CD4-positive, alpha-beta T cell (primary cell): ENCODE data around the gene MGAT5. TPM values are rescaled to one million over a fixed set of nuclear protein-coding genes. Genes with fewer than 3 reads are reported as not detected.

Experiments
- ATAC-seq: fragments of 200-7000 bp; cut with Tn5 transposase; one replicate; pipeline ENCODE4 v1.10.0; 2022; ENCODE audit warnings: mild to moderate bottlenecking; ENCODE audit not compliant: poor library complexity
- CTCF ChIA-PET: fragments of 350-600 bp; sonication (Branson Sonifier 250); formaldehyde crosslinking; loops from one replicate; lab custom pipeline; 2021; ENCODE audit warnings: antibody characterized with exemption, inconsistent platforms; lab: Charles Lee
- POLR2A ChIA-PET: fragments of 350-600 bp; sonication (Branson Sonifier 250); formaldehyde crosslinking; loops from one replicate; lab custom pipeline; 2021; ENCODE audit warnings: antibody characterized with exemption, inconsistent platforms; lab: Charles Lee
- DNase-seq, 14 experiments: peaks; one replicate each; pipeline ENCODE4 v3.0.0-alpha.2; 2013 to 2020; ENCODE audit warnings: mixed read lengths in 2 of 14
- H3K27ac ChIP-seq, 2 donors: one replicate each; pipeline versions ENCODE4 v1.5.1 to v1.7.0; 2013; ENCODE audit warnings: low read length in 2 of 2, low read depth in 1 of 2, mild to moderate bottlenecking in 1 of 2
- H3K27me3 ChIP-seq, 2 experiments: 1 replicate in 1 of 2; 2 replicates in 1 of 2; pipeline versions ENCODE4 v1.6.1 to v1.7.0; 2013; ENCODE audit warnings: low read length in 2 of 2, control low read depth in 1 of 2, mild to moderate bottlenecking in 1 of 2, moderate library complexity in 1 of 2; ENCODE audit not compliant: insufficient read depth in 2 of 2, control insufficient read depth in 1 of 2
- H3K36me3 ChIP-seq: one replicate; pipeline ENCODE4 v1.6.1; 2013; ENCODE audit warnings: low read length, control low read depth; ENCODE audit not compliant: insufficient read depth
- H3K4me1 ChIP-seq: one replicate; pipeline ENCODE4 v1.6.1; 2013; ENCODE audit warnings: low read length, control low read depth; ENCODE audit not compliant: insufficient read depth
- H3K4me3 ChIP-seq: one replicate; pipeline ENCODE4 v1.5.1; 2013; ENCODE audit warnings: mild to moderate bottlenecking, low read length, moderate library complexity
- H3K9me3 ChIP-seq, 2 experiments: 1 replicate in 1 of 2; 2 replicates in 1 of 2; pipeline versions ENCODE4 v1.6.1 to v1.7.0; 2013; ENCODE audit warnings: low read length in 2 of 2, mild to moderate bottlenecking in 2 of 2, control low read depth in 1 of 2, moderate library complexity in 1 of 2; ENCODE audit not compliant: control insufficient read depth in 1 of 2, insufficient read depth in 1 of 2
- H3K27ac Mint-ChIP-seq: one replicate; pipeline ENCODE4 v1.8.0; 2020; ENCODE audit warnings: mixed read lengths
- H3K27me3 Mint-ChIP-seq: one replicate; pipeline ENCODE4 v1.8.0; 2021; ENCODE audit warnings: mixed read lengths
- H3K36me3 Mint-ChIP-seq: one replicate; pipeline ENCODE4 v1.8.0; 2021; ENCODE audit warnings: low read depth, mixed read lengths
- H3K4me1 Mint-ChIP-seq: one replicate; pipeline ENCODE4 v1.8.0; 2021; ENCODE audit warnings: low read depth, mixed read lengths
- H3K4me3 Mint-ChIP-seq: one replicate; pipeline ENCODE4 v1.8.0; 2020; ENCODE audit warnings: mild to moderate bottlenecking, mixed read lengths
- H3K9me3 Mint-ChIP-seq: one replicate; pipeline ENCODE4 v1.8.0; 2020; ENCODE audit warnings: mixed read lengths
- intact Hi-C, 2 experiments: fragments of 100-400 bp; cut with DNase I in 1 of 2; cut with micrococcal nuclease in 1 of 2; formaldehyde crosslinking; loops; one replicate each; pipeline versions ENCODE4 v1.15.1 to v1.9.0; 2023 to 2025; cut with DNase I, micrococcal nuclease
- total RNA-seq, 174 experiments: library from RNA in 2 of 174; stranded (reverse) in 2 of 174; gene quantifications; one replicate each; pipeline ENCODE4 v1.2.3 and lab custom pipeline; 2021 to 2026
- TF ChIP-seq, protein P1 (sequence below): fragments of 200-600 bp; IDR thresholded peaks from one replicate; pipeline ENCODE4 v1.8.0; 2022; ENCODE audit warnings: antibody characterized with exemption, mild to moderate bottlenecking

The MGAT5 gene
- total RNA-seq, 2 experiments from 2014 or later, result 77.5 to 77.8 TPM

DNA sequence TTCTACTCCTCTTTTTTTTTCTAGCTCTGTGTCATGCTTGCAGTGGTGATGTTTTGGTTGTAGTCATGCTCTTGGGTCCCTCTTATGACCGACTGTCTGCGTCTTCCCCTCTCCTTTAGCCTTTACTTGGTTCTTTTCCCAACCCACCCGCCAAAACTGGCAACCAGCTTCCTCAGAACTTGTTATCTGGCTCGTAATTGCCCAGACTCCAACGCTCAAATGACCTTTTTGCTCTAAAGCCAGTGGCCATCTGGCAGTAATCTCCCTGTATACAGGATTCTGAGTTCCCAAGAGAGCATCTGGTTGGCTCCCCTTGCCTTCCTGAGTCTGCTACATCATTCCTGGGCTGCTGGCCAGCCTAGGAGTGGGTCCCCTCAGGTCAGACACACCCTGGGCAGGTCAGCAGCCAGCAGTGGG lies 147.2 kb downstream of the MGAT5 start:
- Mint-ChIP-seq H3K9me3 (no peaks in the 10 kb centered on the region), H3K4me3 (no peak overlapping the region), H3K27ac (peak overlapping the region; percentile 18), H3K4me1 (peaks cover 8% of the 10 kb centered on the region), H3K36me3 (peaks cover 76% of the 10 kb centered on the region), H3K27me3 (no peaks in the 10 kb centered on the region)
- ChIA-PET POLR2A (no interaction called here), CTCF (no interaction called here)
- Histone ChIP-seq H3K27ac (no peak overlapping the region), H3K36me3 (peaks cover 48% of the 10 kb centered on the region), H3K4me1 (no peaks in the 10 kb centered on the region), H3K9me3 (no peaks in the 10 kb centered on the region), H3K4me3 (no peak overlapping the region), H3K27me3 (no peaks in the 10 kb centered on the region)
- TF ChIP-seq, protein P1, sequence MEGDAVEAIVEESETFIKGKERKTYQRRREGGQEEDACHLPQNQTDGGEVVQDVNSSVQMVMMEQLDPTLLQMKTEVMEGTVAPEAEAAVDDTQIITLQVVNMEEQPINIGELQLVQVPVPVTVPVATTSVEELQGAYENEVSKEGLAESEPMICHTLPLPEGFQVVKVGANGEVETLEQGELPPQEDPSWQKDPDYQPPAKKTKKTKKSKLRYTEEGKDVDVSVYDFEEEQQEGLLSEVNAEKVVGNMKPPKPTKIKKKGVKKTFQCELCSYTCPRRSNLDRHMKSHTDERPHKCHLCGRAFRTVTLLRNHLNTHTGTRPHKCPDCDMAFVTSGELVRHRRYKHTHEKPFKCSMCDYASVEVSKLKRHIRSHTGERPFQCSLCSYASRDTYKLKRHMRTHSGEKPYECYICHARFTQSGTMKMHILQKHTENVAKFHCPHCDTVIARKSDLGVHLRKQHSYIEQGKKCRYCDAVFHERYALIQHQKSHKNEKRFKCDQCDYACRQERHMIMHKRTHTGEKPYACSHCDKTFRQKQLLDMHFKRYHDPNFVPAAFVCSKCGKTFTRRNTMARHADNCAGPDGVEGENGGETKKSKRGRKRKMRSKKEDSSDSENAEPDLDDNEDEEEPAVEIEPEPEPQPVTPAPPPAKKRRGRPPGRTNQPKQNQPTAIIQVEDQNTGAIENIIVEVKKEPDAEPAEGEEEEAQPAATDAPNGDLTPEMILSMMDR, result no peak
- DNase-seq (no peak), ATAC-seq (no peak)
- intact Hi-C loops, result no loop called here

DNA sequence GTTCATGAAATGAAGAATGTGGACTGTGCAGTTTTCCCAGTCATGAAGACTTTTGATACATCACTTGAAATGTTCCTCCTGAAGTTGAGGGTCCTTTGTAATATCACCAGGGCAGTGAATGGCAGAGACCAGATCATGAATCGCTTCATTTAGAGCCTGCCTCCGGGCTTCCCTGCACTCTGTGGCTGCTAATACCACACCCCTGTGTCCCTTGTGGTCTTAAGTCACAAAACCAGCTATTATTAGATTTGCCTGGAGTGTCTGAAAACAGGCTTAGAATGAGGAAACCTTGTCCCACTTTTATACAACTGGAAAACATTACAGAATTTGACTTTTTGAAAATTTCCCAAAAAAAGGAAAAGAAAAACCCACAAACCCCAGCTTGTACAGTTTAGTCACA lies 147.9 kb downstream of the MGAT5 start:
- TF ChIP-seq, protein P1, result no peak
- intact Hi-C loops, result no loop called here
- no peaks in the 10 kb centered on the region for H3K9me3 Mint-ChIP-seq
- ATAC-seq, result no peak
- peak overlapping the region; percentile 18 for H3K27ac Mint-ChIP-seq
- H3K36me3 Mint-ChIP-seq, result peaks cover 77% of the 10 kb centered on the region
- no peaks in the 10 kb centered on the region for H3K27me3 Mint-ChIP-seq
- CTCF ChIA-PET, result interaction anchor here (0.7 kb wide), 1 partner anchor 9 kb away, joined by 3 read pairs; no protein-coding TSS in a partner anchor
- H3K4me3 Mint-ChIP-seq, result no peak overlapping the region
- Histone ChIP-seq H3K27ac (no peak overlapping the region), H3K4me1 (no peaks in the 10 kb centered on the region), H3K4me3 (no peak overlapping the region), H3K9me3 (no peaks in the 10 kb centered on the region), H3K27me3 (no peaks in the 10 kb centered on the region), H3K36me3 (peaks cover 47% of the 10 kb centered on the region)
- DNase-seq, result no peak
- POLR2A ChIA-PET, result no interaction called here
- H3K4me1 Mint-ChIP-seq, result peaks cover 15% of the 10 kb centered on the region

DNA sequence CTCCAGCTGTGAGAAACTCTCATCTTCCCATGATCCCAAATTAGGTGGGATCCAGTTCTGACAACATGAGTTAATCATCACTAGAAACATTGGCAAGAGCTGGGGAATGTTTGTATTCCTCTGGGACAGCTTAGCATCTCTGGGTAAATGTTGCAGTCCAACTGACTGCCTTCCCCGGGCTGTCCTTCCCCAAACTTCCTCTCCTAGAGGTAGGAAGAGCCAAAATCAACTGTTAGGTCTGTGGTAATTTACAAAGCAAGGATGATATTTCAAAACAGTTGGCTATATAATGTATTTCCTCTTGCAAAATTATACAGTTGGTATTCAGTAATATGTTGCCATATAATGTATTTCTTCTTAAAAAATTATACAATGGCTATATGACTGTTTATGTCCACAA lies 148.5 kb downstream of the MGAT5 start:
- ATAC-seq (no peak), DNase-seq (no peak)
- Mint-ChIP-seq H3K4me1 (peaks cover 21% of the 10 kb centered on the region), H3K36me3 (peaks cover 77% of the 10 kb centered on the region), H3K4me3 (no peak overlapping the region), H3K27me3 (no peaks in the 10 kb centered on the region), H3K27ac (no peak overlapping the region), H3K9me3 (no peaks in the 10 kb centered on the region)
- H3K27me3 ChIP-seq, result no peaks in the 10 kb centered on the region
- TF ChIP-seq, protein P1, result no peak
- no peaks in the 10 kb centered on the region for H3K4me1 ChIP-seq
- H3K4me3 ChIP-seq, result no peak overlapping the region
- H3K27ac ChIP-seq, result no peak overlapping the region
- peaks cover 46% of the 10 kb centered on the region for H3K36me3 ChIP-seq
- intact Hi-C loops, result no loop called here
- ChIA-PET CTCF (interaction anchor here (0.7 kb wide), 1 partner anchor 9 kb away, joined by 3 read pairs; no protein-coding TSS in a partner anchor), POLR2A (no interaction called here)
- H3K9me3 ChIP-seq, result no peaks in the 10 kb centered on the region
